Activated CD4-positive, alpha-beta T cell treated with anti-CD3 and anti-CD28 coated beads, Interleukin-2, Interleukin-4, amounts not matched to agents 100 ng/mL and 50 ng/mL, durations not matched to agents 16 hours and 8 hours (primary cell): ENCODE data around the gene ANKS1A.
"Not testable (repeated sequence)": the region's sequence is repeated elsewhere in the genome, so short reads cannot be mapped to it uniquely, and the experiment has no call there.

Experiments used
- DNase-seq: peaks from one replicate; pipeline ENCODE4 v3.0.0-alpha.2; 2020; ENCODE audit warnings: low spot score

The ANKS1A gene

DNA sequence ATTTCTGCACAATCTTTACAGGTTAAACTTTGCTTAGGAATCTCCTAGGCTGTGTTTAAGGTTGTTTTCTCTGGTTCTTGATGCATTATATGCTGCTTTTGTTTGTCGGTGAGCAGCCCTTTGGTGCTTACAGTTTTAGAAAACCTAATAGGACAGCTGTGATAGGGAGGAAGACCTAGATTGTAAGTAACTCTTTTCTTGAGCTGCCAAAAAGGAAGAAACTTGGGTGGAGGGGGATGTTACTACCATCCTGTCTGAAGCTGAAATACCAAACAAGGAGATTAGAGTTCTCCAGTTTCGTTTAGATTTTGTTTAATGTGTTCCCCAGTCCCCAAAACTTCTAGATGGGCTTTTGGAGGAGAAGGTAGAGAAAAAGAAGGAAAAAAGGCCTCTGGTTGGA is 72.0 kb downstream of the ANKS1A start:
- DNase-seq, result no peak

GRCh38 chr6:34961574-34961973 is 72.5 kb downstream of the ANKS1A start:
- no peak for DNase-seq

DNA sequence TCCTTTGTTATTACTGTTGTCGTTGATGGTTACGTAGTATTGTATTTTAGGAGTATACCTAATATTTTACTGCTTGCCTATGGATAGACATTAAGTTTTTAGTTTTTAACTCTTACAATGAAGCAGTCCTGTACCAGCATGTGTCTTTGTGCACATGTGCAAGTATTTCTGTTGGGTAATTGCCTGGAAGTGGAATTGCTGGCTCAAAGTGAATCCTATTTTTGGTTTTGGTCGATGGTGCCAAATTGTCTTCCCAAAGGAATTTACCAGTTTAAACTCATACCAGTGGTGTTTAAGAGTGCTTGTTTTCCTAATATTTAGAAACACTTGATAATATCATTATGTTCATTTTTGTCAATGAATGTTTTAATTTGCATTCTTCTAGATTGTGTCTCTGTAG is 75.5 kb downstream of the ANKS1A start:
- no peak for DNase-seq

- no peak for DNase-seq
Measured at GRCh38 chr6:34967461-34967860, 78.4 kb downstream of the ANKS1A start.

- peak; percentile 31 for DNase-seq
Measured at GRCh38 chr6:34969662-34970265, 80.7 kb downstream of the ANKS1A start.

DNA sequence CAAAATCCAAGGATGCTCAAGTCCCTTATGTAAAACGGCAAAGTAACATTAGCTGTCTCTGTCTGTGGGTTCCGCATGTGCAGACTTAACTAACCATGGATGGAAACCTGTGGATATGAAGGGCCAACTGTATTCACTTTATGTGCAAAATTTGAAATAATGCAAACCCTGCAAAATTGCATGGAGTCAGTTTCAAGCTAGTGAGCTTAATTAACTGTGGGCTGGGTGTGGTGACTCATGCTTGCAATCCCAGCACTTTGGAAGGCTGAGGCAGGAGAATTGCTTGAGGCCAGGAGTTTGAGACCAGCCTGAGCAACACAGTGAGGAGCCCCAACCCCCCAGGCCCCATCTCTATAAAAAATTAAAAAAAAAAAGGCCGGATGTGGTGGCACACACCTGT is 81.4 kb downstream of the ANKS1A start:
- DNase-seq, result no peak

DNA sequence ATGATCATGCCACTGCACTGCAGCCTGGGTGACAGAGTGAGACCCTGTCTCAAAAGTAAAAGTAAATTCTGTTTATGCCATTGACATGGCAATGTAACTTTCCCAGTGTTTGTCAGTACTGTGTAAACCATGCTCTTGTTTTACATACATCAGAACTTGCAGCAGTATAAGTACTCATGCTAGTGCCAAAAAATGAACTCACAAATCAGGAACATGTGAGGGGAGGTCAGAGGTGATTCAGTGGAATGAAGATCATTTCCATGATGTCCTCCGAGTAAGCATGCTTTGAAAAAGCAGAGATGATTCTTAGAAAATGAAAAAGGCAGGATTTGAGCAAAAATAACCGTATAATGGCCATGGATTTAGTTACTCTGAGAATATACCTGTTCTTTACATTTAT is 81.9 kb downstream of the ANKS1A start:
- DNase-seq, result no peak

DNA sequence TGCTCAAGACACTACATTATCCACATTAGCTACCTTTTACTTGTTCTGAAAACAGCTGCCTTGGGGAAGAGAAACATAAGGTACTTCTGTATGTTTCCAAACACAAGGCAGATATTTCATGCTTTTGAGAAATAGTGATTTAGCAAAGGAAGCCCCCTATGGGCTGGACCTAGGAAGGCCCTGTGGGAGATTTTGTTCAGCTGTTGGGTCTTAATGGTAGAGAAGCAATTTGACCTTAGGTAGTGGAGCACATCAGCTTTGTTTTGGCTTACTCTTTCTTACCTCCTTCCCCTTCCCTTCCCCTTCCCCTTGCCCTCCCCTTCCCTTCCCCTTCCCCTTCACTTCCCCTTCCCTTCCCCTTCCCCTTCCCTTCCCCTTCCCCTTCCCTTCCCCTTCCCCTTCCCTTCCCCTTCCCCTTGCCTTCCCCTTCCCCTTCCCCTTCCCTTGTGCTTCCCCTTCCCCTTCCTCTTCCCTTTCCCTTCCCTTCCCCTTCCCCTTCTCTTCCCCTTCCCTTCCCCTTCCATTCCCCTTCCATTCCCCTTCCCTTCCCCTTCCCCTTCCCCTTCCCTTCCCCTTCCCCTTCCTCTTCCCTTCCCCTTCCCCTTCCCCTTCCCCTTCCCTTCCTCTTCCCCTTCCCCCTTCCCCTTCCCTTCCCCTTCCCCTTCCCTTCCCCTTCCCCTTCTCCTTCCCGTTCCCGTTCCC is 84.6 kb downstream of the ANKS1A start:
- DNase-seq, result no peak

GRCh38 chr6:34974249-34974642 is 85.2 kb downstream of the ANKS1A start:
- no peak for DNase-seq

- DNase-seq, result no peak
Measured at GRCh38 chr6:34976239-34976638, 87.2 kb downstream of the ANKS1A start.

DNA sequence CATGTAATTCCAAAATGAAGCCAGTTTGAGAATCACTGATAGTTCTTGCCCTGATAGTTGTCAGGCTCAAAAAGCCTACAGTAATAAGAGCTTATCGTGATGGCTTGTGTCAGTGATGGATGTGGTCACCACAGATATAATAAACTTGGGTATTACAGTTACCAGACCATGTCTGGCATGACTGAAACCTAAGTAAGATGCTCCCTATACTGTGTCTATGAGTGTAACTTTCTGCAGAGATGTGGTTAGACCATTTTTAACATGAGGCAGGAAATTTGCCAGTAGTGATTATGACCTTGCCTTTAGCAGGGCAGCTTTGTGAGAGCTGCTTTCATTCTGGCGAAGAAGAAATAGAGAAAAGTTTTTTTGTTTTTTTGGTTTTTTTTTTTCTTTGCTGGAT is 90.2 kb downstream of the ANKS1A start:
- DNase-seq, result no peak

- no peak for DNase-seq
Measured at GRCh38 chr6:34979994-34980393, 90.9 kb downstream of the ANKS1A start.

DNA sequence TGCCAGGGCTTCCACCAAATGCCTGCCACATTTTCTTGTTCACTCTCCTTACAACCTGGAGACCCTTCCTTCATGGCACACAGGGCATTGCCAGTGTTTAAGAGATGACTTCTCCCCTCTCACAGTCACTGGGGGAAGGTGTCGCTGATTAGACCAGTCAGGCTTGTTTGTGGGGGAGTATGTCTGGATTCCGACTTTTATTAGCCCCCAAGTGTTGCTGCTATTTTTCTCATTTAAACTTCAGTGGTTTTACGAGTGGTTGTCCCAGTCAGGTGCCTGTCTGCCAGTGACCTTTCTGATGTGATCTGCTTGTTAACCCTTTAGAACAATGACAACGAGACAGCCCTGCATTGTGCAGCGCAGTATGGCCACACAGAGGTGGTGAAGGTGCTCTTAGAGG is 92.3 kb downstream of the ANKS1A start:
- DNase-seq, result no peak

- DNase-seq, result no peak
Measured at GRCh38 chr6:34981951-34982350, 92.9 kb downstream of the ANKS1A start.

DNA sequence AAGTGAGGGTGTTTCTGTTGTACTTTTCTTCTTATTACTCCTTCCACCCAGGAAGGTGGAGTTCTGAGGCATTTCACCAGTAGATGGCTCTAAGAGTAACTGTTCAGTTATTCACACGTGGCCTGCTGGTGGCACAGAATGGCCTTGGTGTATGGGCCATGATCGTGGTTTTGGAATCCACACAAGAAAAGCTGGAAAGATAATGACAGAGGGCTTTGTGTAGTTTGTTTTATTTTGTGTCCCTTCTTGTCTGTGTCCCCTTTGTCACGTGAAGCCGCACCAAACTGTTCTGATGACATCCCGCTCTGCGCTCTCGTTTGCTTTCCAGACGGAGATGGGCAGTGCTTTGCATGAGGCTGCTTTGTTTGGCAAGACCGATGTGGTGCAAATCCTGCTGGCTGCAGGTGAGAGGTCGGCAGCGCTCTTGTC is 93.4 kb downstream of the ANKS1A start:
- DNase-seq, result peak; percentile 9

DNA sequence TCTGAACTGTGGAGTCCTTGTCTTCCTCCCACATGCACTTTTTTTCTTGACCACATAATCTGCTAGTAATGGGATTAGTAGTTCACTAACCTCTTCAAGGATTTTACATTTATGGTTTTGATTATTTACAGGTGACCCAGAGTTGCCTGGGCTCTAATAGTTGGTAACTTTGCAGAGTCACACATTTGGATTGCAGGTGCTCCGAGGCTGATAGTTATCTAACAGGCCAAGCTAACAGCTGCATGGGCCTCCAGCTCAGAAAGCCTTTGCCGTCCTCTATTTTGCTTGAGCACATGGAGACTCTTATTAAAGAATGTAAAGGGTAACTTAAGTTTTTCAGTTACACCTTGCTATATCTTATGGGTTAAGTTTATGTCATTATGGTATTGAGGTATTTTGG is 95.4 kb downstream of the ANKS1A start:
- no peak for DNase-seq

- DNase-seq, result peak; percentile 2
Measured at GRCh38 chr6:34985236-34985635, 96.2 kb downstream of the ANKS1A start.

DNA sequence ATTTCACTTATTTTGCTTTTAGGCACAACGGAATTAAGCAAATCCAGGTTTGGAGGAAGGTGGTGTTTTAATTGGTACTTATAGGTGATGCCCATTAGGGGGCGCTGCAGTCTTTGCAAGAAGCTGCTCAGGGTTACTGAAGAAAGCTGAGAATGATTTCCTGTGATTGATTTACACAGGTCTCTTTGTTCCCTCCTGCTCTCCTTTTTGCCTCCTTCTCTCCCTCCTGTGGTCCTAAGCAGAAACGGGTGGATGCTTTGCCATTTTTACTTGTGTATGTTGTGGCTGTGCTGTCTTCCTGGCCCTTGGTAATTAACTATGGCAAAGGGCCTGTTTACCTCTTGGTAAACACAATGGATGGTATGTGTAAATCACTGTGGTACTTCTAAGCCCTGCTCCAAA is 97.8 kb downstream of the ANKS1A start:
- DNase-seq, result peak; percentile 67

GRCh38 chr6:34987506-34987905 is 98.5 kb downstream of the ANKS1A start:
- no peak for DNase-seq

- DNase-seq, result no peak
Measured at GRCh38 chr6:34990971-34991560, 102.0 kb downstream of the ANKS1A start.

- DNase-seq, result no peak
Measured at GRCh38 chr6:34992376-34992775, 103.3 kb downstream of the ANKS1A start.

- no peak for DNase-seq
Measured at GRCh38 chr6:34993213-34993612, 104.2 kb downstream of the ANKS1A start.

GRCh38 chr6:34994693-34995092 is 105.6 kb downstream of the ANKS1A start:
- DNase-seq, result no peak

DNA sequence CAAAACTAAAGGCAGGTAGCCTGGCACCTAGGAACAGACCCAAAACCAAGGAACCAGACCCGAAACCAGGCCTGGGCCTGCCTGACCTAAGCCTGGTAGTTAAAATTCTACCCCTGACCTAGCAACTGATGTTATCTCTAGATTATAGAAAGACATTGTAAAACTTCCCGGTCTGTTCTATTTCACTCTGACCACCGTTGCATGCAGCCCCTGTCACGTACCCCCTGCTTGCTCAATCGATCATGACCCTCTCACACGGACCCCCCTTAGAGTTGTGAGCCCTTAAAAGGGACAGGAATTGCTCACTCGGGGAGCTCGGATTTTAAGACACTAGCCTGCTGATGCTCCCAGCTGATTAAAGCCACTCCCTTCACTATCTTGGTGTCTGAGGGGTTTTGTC is 109.4 kb downstream of the ANKS1A start:
- not testable (repeated sequence) for DNase-seq
